ENCODE measurements around the gene OR5D14.

Gene OR5D14

DNA sequence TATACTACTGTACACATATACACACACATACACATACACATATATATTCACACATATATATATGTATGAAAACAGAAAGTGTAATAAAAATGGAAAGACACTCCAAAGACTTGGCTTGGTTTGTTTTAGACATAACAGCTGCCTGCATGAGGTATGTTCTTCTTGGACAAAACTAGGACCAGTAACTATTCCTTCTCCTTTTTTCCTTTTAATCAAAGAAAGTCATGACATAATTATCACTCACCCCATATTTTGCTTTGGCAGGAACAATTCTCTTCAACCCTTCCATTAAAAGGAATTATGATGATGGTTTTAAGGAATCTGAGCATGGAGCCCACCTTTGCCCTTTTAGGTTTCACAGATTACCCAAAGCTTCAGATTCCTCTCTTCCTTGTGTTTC, at the start of gene OR5D14:
OR5D14 (plus strand) TSS at position 301 of the 400 bp plus-strand sequence; CDS start at position 301, 0 bp downstream.
- DNase-seq = no peak

DNA sequence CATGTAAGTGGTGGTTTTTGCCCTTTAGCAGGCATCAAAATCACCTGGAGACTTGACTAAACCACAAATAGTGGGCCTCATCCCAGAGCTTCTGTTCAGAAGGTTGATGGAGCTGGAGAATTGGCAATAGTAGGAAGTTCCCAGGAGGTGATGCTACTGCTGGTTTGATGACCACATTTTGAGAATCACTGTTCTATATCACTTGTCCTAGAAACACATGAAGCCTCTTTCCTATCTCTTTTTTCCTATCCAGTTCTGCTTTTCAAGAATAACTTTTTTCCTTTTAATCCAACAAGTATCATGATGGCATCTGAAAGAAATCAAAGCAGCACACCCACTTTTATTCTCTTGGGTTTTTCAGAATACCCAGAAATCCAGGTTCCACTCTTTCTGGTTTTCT, 22.2 kb upstream of the OR5D14 start, which contains the start of gene OR5D13:
OR5D13 (plus strand) TSS at position 301 of the 400 bp plus-strand sequence; CDS start at position 301, 0 bp downstream.
- no peak for DNase-seq

DNA sequence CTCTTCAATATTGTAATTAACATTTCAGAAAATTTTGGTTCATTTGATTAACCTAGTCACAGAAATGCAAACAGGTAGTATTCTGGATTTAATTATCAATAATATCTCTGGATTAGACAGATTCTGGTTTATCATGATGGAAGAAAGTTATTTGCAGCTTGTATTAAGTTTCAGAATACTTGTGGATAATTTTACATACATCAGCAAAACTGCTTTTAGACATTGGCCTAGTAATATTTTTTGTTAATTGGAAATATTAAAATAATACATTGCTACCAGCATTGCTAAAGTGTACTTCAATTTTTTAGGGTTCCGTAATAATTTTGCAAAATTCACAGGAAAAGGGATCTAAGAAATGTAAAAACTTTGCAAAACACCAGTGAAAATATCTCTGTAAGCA, 3.8 kb upstream of the OR5D14 start:
- no peak for DNase-seq

DNA sequence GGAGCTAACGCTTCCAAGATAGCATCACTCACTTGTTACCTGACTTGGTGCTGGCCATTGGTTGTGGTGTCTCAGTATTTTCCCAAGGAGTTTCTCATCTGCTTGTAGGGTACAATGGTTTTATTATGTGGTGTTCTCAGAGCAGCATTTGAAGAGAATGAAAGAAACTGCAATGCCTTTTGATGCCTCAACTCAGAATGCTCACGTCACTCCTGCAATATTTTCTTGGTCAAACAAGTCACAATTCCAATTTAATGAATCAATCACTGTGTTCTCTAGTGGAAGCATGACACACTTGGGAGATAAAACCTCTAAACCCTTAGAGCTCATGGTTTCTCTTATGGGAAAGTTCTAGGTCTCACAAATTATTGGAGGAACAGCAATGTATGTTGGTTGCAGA, 2.0 kb upstream of the OR5D14 start:
- DNase-seq = no peak

DNA sequence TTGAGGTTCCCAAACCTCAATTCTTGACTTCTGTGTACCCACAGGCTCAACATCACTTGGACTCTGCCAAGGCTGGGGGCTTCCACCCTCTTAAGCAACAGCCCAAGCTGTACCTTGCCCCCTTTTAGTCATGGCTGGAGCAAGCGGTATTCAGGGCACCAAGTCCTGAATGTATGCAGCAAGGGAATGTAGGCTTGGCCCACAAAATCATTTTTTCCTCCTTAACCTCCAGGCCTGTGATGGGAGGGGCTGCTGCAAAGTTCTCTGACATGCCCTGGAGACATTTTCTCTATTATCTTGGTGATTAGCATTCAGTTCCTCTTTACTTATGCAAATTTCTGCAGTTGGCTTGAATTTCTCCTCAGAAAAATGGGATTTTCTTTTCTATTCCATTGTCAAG, 10.9 kb downstream of the OR5D14 start:
- no peak for DNase-seq

DNA sequence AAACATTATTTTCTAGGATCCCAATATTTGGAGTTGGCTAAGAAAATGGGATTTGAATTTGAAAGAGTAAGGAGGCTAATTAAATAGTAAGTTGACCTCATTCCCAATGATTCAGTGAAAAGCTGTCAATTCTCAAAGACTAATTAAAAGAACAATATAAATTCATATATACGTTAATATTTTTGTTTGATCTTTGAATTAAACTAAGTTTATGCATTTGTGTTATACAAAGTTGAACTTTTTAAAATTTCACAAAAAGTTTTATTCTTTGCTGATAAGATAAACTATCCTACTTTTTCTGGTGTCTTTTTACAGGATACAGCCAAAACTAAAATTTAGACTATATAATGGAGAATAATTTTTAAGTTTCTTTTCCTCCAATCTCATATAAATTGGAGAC, 15.7 kb downstream of the OR5D14 start, which contains the start of gene OR5L1:
OR5L1 (plus strand) TSS at position 301 of the 400 bp plus-strand sequence. CDS start 100 bp downstream, outside the sequence.
- no peak for DNase-seq

DNA sequence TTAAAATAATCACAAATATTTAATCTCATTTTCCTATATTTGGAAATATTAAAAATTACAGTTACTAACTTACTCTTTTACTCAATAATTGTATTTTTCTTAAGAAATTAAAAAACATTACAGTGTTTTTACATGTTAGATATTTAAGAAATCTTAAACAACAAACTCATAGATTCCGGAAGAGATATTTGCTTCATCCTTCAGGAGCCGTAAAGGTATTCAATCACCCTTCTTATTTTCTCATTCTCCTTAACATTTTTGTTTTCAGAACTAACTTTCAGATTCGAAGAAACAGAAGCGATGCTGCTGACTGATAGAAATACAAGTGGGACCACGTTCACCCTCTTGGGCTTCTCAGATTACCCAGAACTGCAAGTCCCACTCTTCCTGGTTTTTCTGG, 24.0 kb downstream of the OR5D14 start, which contains the start of gene OR5D18:
OR5D18 (plus strand) TSS at position 301 of the 400 bp plus-strand sequence; CDS start at position 301, 0 bp downstream.
- no peak for DNase-seq

DNA sequence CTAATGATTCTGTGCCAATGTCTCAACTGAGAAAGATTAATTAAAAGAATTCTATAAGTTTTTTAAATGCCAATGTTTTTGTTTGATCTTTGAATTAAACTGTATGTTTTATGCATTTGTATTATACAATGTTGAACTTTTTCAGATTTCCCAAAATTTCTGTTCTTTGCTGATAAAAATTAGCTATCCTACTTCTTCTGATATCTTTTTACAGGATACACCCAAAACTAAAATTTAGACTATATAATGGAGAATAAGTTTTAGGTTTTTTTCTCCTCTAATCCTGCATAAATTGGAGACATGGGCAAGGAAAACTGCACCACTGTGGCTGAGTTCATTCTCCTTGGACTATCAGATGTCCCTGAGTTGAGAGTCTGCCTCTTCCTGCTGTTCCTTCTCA, 31.6 kb downstream of the OR5D14 start, which contains the start of gene OR5L2:
OR5L2 (plus strand) TSS at position 301 of the 400 bp plus-strand sequence; CDS start at position 301, 0 bp downstream.
- no peak for DNase-seq

DNA sequence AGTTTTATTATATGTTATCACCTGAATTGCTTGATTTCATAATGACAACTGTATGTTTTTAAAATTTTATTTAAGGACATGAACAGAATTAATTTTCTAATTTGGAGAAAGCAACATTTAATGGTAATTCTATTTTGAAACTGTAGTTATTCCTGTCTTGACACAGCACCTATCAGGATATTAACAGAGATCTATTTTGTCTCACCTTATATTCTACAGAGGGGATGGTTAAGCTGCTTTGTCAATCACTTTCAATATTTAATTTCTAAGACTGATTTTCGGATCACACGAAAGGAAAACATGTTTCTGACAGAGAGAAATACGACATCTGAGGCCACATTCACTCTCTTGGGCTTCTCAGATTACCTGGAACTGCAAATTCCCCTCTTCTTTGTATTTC, 43.1 kb downstream of the OR5D14 start, which contains the start of gene OR5D16:
OR5D16 (plus strand) TSS at position 301 of the 400 bp plus-strand sequence; CDS start at position 301, 0 bp downstream.
- no peak for DNase-seq
